GM12872 (cell line): ENCODE data around the gene CYSLTR2.

Experiments used
- CTCF ChIP-seq: IDR thresholded peaks from 3 replicates; pipeline ENCODE4 v1.5.1; 2011; ENCODE audit warnings: low read depth, mild to moderate bottlenecking, low read length, moderate library complexity; ENCODE audit not compliant: insufficient read depth

CYSLTR2 gene

GRCh38 chr13:48728876-48729275, 75.1 kb downstream of the CYSLTR2 start:
- no peak for TF ChIP-seq CTCF

- TF ChIP-seq CTCF = no peak
Observed at GRCh38 chr13:48729856-48730255, 76.1 kb downstream of the CYSLTR2 start.

- no peak for TF ChIP-seq CTCF
Observed at GRCh38 chr13:48731001-48731658, 77.4 kb downstream of the CYSLTR2 start.

- peak; percentile 88 for TF ChIP-seq CTCF
Observed at GRCh38 chr13:48731957-48732569, 78.3 kb downstream of the CYSLTR2 start.

- no peak for TF ChIP-seq CTCF
Observed at GRCh38 chr13:48733739-48734335, 80.1 kb downstream of the CYSLTR2 start.

- no peak for TF ChIP-seq CTCF
Observed at GRCh38 chr13:48735571-48735970, 81.8 kb downstream of the CYSLTR2 start.

- no peak for TF ChIP-seq CTCF
Observed at GRCh38 chr13:48737689-48738088, 84.0 kb downstream of the CYSLTR2 start.
